Measurements from ENCODE around the gene KCNG1. TPM values are rescaled to one million over a fixed set of nuclear protein-coding genes. Genes with fewer than 3 reads are reported as not detected.

The KCNG1 gene
- total RNA-seq, 2 donors from 2014 or later, result 4.9 to 6.2 TPM

- Histone ChIP-seq H3K4me1 (peaks cover 17% of the 10 kb centered on the region), H3K36me3 (replicated peaks in 1 of 2; ENCODE audit: insufficient read depth in 1 of 2, low read depth in 2 of 2) (no peaks in the 10 kb centered on the region), H3K27me3 (peaks cover 0 to 8% of the 10 kb centered on the region in 2 donors), H3K4me3 (no peak overlapping the region), H3K27ac (no peak overlapping the region), H3K9me3 (no peaks in the 10 kb centered on the region)
- DNase-seq (no peak), ATAC-seq (no peak)
- TF ChIP-seq POLR2A (IDR thresholded peaks at IDR 0.05), result no peak
- TF ChIP-seq CTCF (IDR thresholded peaks at IDR 0.05), result no peak
- 57 to 69% methylated on average over 20 to 21 of the region's 21 CpGs for WGBS, 2 donors
- intact Hi-C loops (cut with DNase I), result no loop called here
These were observed 3.0 kb downstream of the KCNG1 start for GRCh38 chr20:51019656-51020592.

- DNase-seq, result no peak
- H3K27me3 ChIP-seq, result no peaks in the 10 kb centered on the region
- 58 to 62% methylated on average over 9 of the region's 9 CpGs for WGBS, 2 donors
- intact Hi-C loops (cut with DNase I), result no loop called here
- no peaks in the 10 kb centered on the region for H3K9me3 ChIP-seq
- no peaks in the 10 kb centered on the region for H3K36me3 ChIP-seq (replicated peaks in 1 of 2; ENCODE audit: insufficient read depth in 1 of 2, low read depth in 2 of 2)
- H3K4me3 ChIP-seq, result no peak overlapping the region
- H3K27ac ChIP-seq, result no peak overlapping the region
- H3K4me1 ChIP-seq, result no peaks in the 10 kb centered on the region
- ATAC-seq, result no peak
- TF ChIP-seq POLR2A (IDR thresholded peaks at IDR 0.05), result no peak
These were observed 5.7 kb downstream of the KCNG1 start for GRCh38 chr20:51017251-51017650.

GRCh38 chr20:51016521-51016920, 6.4 kb downstream of the KCNG1 start:
- intact Hi-C loops (cut with DNase I), result no loop called here
- no peak for DNase-seq
- no peak for TF ChIP-seq POLR2A (IDR thresholded peaks at IDR 0.05)
- TF ChIP-seq CTCF (IDR thresholded peaks at IDR 0.05), result no peak
- Histone ChIP-seq H3K4me3 (no peak overlapping the region), H3K9me3 (no peaks in the 10 kb centered on the region), H3K4me1 (no peaks in the 10 kb centered on the region), H3K27ac (no peak overlapping the region), H3K36me3 (replicated peaks in 1 of 2; ENCODE audit: insufficient read depth in 1 of 2, low read depth in 2 of 2) (no peaks in the 10 kb centered on the region), H3K27me3 (no peaks in the 10 kb centered on the region)
- ATAC-seq, result no peak
- WGBS, 2 donors, result 71 to 75% methylated on average over 9 of the region's 9 CpGs

- H3K36me3 ChIP-seq (replicated peaks in 1 of 2; ENCODE audit: insufficient read depth in 1 of 2, low read depth in 2 of 2), result no peaks in the 10 kb centered on the region
- no peak overlapping the region for H3K4me3 ChIP-seq
- H3K27ac ChIP-seq, result no peak overlapping the region
- ATAC-seq (peak; percentile 62), DNase-seq (peak; percentile 40 to 56 (median 48))
- peak; percentile 15 to 70 (median 47) for TF ChIP-seq CTCF (IDR thresholded peaks at IDR 0.05)
- TF ChIP-seq POLR2A (IDR thresholded peaks at IDR 0.05), result no peak
- intact Hi-C loops (cut with DNase I), result no loop called here
- H3K27me3 ChIP-seq, result no peaks in the 10 kb centered on the region
- 27 to 28% methylated on average over 15 to 16 of the region's 16 CpGs for WGBS, 2 donors
- no peaks in the 10 kb centered on the region for H3K4me1 ChIP-seq
- no peaks in the 10 kb centered on the region for H3K9me3 ChIP-seq
These were observed 7.8 kb downstream of the KCNG1 start for GRCh38 chr20:51014797-51015722.

Measured in body of pancreas (tissue), 4 donors.